Measurements from ENCODE around the gene IGF1. TPM values are rescaled to one million over a fixed set of nuclear protein-coding genes. Genes with fewer than 3 reads are reported as not detected.

Gene IGF1
- polyA plus RNA-seq, 1 of the 3 experiments (the other 2 are of a cell fraction), result 0.07 TPM

DNA sequence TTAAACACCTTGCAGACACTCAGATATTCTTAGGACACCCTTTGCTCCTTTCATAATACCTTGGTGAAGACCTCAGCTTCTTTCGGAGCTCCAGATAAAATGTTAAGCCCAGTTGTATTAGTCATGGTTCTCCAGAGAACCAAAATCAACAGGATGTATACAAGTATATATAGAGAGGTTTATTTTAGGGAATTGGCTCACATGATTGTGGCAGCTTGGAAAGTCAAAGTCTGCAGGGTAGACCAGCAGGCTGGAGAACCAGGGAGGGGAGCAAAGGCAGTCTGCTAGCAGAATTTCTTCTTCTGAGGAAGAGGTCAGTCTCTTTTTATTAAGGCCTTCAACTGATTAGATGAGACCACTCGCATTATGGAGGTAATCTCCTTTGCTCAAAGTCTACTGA lies 6.9 kb upstream of the IGF1 start:
- peaks cover 0 to 2% of the 10 kb centered on the region in 2 experiments; a peak in 1 of 4 replicates for H3K4me1 ChIP-seq (ENCODE audit: control insufficient read depth in 1 of 2, insufficient read depth in 2 of 2, low read depth in 1 of 2, low read length in 1 of 2)
- no peak overlapping the region for H3K4me3 ChIP-seq (ENCODE audit: low read depth in 2 of 2, low read length in 1 of 2)
- no peak overlapping the region for H3K4me2 ChIP-seq
- ChIA-PET POLR2A (no interaction called here), CTCF (no interaction called here)
- TF ChIP-seq, protein P1, sequence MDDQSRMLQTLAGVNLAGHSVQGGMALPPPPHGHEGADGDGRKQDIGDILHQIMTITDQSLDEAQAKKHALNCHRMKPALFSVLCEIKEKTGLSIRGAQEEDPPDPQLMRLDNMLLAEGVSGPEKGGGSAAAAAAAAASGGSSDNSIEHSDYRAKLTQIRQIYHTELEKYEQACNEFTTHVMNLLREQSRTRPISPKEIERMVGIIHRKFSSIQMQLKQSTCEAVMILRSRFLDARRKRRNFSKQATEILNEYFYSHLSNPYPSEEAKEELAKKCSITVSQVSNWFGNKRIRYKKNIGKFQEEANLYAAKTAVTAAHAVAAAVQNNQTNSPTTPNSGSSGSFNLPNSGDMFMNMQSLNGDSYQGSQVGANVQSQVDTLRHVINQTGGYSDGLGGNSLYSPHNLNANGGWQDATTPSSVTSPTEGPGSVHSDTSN (IDR thresholded peaks at IDR 0.05), result no peak
- TF ChIP-seq FOSL2 (IDR thresholded peaks at IDR 0.05; ENCODE audit: borderline replicate concordance, low read depth) (no peak), NRF1 (IDR thresholded peaks at IDR 0.05; ENCODE audit: low read depth, low read length) (no peak), JUND (IDR thresholded peaks at IDR 0.05) (no peak), ELF1 (IDR thresholded peaks at IDR 0.05) (no peak), NFIC (IDR thresholded peaks at IDR 0.05; ENCODE audit: borderline replicate concordance) (no peak), TCF12 (IDR thresholded peaks at IDR 0.05) (no peak), TEAD4 (IDR thresholded peaks at IDR 0.05; ENCODE audit: borderline replicate concordance, insufficient read depth) (no peak), EP300 (IDR thresholded peaks at IDR 0.05; ENCODE audit: borderline replicate concordance in 1 of 2, low read depth in 1 of 2, low read length in 1 of 2) (no peak), RXRA (IDR thresholded peaks at IDR 0.05; ENCODE audit: borderline replicate concordance, low read depth) (no peak), RFX5 (IDR thresholded peaks at IDR 0.05; ENCODE audit: low read length) (no peak), SIN3A (IDR thresholded peaks at IDR 0.05; ENCODE audit: borderline replicate concordance, low read depth, low read length) (no peak), FOXM1 (IDR thresholded peaks at IDR 0.05; ENCODE audit: low read depth) (no peak)
- TF ChIP-seq, protein P2, sequence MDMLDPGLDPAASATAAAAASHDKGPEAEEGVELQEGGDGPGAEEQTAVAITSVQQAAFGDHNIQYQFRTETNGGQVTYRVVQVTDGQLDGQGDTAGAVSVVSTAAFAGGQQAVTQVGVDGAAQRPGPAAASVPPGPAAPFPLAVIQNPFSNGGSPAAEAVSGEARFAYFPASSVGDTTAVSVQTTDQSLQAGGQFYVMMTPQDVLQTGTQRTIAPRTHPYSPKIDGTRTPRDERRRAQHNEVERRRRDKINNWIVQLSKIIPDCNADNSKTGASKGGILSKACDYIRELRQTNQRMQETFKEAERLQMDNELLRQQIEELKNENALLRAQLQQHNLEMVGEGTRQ (IDR thresholded peaks at IDR 0.05; ENCODE audit: borderline replicate concordance, low read depth, low read length), result no peak
- TF ChIP-seq, protein P3, sequence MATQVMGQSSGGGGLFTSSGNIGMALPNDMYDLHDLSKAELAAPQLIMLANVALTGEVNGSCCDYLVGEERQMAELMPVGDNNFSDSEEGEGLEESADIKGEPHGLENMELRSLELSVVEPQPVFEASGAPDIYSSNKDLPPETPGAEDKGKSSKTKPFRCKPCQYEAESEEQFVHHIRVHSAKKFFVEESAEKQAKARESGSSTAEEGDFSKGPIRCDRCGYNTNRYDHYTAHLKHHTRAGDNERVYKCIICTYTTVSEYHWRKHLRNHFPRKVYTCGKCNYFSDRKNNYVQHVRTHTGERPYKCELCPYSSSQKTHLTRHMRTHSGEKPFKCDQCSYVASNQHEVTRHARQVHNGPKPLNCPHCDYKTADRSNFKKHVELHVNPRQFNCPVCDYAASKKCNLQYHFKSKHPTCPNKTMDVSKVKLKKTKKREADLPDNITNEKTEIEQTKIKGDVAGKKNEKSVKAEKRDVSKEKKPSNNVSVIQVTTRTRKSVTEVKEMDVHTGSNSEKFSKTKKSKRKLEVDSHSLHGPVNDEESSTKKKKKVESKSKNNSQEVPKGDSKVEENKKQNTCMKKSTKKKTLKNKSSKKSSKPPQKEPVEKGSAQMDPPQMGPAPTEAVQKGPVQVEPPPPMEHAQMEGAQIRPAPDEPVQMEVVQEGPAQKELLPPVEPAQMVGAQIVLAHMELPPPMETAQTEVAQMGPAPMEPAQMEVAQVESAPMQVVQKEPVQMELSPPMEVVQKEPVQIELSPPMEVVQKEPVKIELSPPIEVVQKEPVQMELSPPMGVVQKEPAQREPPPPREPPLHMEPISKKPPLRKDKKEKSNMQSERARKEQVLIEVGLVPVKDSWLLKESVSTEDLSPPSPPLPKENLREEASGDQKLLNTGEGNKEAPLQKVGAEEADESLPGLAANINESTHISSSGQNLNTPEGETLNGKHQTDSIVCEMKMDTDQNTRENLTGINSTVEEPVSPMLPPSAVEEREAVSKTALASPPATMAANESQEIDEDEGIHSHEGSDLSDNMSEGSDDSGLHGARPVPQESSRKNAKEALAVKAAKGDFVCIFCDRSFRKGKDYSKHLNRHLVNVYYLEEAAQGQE (IDR thresholded peaks at IDR 0.05; ENCODE audit: low read depth, low read length), result no peak
- TF ChIP-seq, protein P4, sequence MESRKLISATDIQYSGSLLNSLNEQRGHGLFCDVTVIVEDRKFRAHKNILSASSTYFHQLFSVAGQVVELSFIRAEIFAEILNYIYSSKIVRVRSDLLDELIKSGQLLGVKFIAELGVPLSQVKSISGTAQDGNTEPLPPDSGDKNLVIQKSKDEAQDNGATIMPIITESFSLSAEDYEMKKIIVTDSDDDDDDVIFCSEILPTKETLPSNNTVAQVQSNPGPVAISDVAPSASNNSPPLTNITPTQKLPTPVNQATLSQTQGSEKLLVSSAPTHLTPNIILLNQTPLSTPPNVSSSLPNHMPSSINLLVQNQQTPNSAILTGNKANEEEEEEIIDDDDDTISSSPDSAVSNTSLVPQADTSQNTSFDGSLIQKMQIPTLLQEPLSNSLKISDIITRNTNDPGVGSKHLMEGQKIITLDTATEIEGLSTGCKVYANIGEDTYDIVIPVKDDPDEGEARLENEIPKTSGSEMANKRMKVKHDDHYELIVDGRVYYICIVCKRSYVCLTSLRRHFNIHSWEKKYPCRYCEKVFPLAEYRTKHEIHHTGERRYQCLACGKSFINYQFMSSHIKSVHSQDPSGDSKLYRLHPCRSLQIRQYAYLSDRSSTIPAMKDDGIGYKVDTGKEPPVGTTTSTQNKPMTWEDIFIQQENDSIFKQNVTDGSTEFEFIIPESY (IDR thresholded peaks at IDR 0.05; ENCODE audit: borderline replicate concordance, low read depth), result no peak
- TF ChIP-seq, protein P5, sequence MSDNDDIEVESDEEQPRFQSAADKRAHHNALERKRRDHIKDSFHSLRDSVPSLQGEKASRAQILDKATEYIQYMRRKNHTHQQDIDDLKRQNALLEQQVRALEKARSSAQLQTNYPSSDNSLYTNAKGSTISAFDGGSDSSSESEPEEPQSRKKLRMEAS (IDR thresholded peaks at IDR 0.05; ENCODE audit: low read depth), result no peak
- no peak overlapping the region for H3K9ac ChIP-seq
- 49% methylated on average over 2 of the region's 2 CpGs for WGBS (ENCODE audit: low lambda C conversion rate)
- no peak overlapping the region for H2AFZ ChIP-seq (ENCODE audit: low read depth)
- no peaks in the 10 kb centered on the region for H3K9me2 ChIP-seq
- no peaks in the 10 kb centered on the region for H3K36me3 ChIP-seq (replicated peaks in 1 of 2; ENCODE audit: control insufficient read depth in 1 of 2, insufficient read depth in 2 of 2, low read length in 1 of 2)
- H3K27ac ChIP-seq (ENCODE audit: low read depth in 2 of 2, low read length in 1 of 2), result no peak overlapping the region
- no peak for DNase-seq
- H3K27me3 ChIP-seq (ENCODE audit: insufficient read depth), result no peaks in the 10 kb centered on the region
- H4K20me1 ChIP-seq (ENCODE audit: insufficient read depth), result no peaks in the 10 kb centered on the region
- H3K79me2 ChIP-seq (ENCODE audit: insufficient read depth), result no peaks in the 10 kb centered on the region
- no peaks in the 10 kb centered on the region for H3F3A ChIP-seq (replicated peaks; ENCODE audit: insufficient read depth)
- H3K9me3 ChIP-seq, result no peaks in the 10 kb centered on the region

Data from SK-N-SH (cell line).